Keratinocyte (primary cell): ENCODE data around the gene EME1. TPM values are rescaled to one million over a fixed set of nuclear protein-coding genes. Genes with fewer than 3 reads are reported as not detected.

Source experiments
- DNase-seq: peaks from one replicate; pipeline ENCODE4 v3.0.0-alpha.2; 2011; ENCODE audit warnings: low read depth, missing footprints, low spot score
- FAIRE-seq: peaks from 2 replicates; lab custom pipeline; 2011; peaks lifted over from hg19 to GRCh38; lab: Jason Lieb, UNC
- H2AFZ ChIP-seq: 2 replicates; pipeline ENCODE4 v1.6.0; 2012; ENCODE audit warnings: low read length, control low read depth, inconsistent platforms; ENCODE audit not compliant: control insufficient read depth
- H3K27ac ChIP-seq: 2 replicates; pipeline ENCODE4 v1.5.1; 2011; ENCODE audit warnings: low read length; ENCODE audit not compliant: control insufficient read depth, insufficient read depth
- H3K27me3 ChIP-seq: 3 replicates; pipeline ENCODE4 v1.6.0; 2011; ENCODE audit warnings: low read length; ENCODE audit not compliant: control insufficient read depth, insufficient read depth; ENCODE audit errors: extremely low read depth
- H3K36me3 ChIP-seq, 2 experiments: 2 replicates in 1 of 2; 3 replicates in 1 of 2; pipeline ENCODE4 v1.5.1; 2011; ENCODE audit warnings: low read length in 2 of 2, mild to moderate bottlenecking in 1 of 2; ENCODE audit not compliant: control insufficient read depth in 2 of 2, insufficient read depth in 2 of 2; ENCODE audit errors: extremely low read depth in 1 of 2
- H3K4me1 ChIP-seq: 3 replicates; pipeline ENCODE4 v1.5.1; 2011; ENCODE audit warnings: low read length; ENCODE audit not compliant: control insufficient read depth, insufficient read depth; ENCODE audit errors: extremely low read depth
- H3K4me2 ChIP-seq: 3 replicates; pipeline ENCODE4 v1.6.0; 2011; ENCODE audit warnings: low read depth, low read length; ENCODE audit not compliant: control insufficient read depth, insufficient read depth; ENCODE audit errors: extremely low read depth
- H3K4me3 ChIP-seq, 3 experiments: fragments of 200-600 bp in 1 of 3; sonication (generic) in 1 of 3; 2 replicates in 2 of 3; 3 replicates in 1 of 3; pipeline ENCODE4 v1.5.1; 2011 to 2016; ENCODE audit warnings: low read length in 3 of 3, mild to moderate bottlenecking in 3 of 3, control low read depth in 2 of 3, inconsistent platforms in 1 of 3, low read depth in 1 of 3, mixed read lengths in 1 of 3, mixed run types in 1 of 3, moderate library complexity in 1 of 3; ENCODE audit not compliant: control insufficient read depth in 2 of 3, insufficient read depth in 2 of 3; ENCODE audit errors: extremely low read depth in 1 of 3
- H3K79me2 ChIP-seq: 2 replicates; pipeline ENCODE4 v1.6.0; 2012; ENCODE audit warnings: low read length; ENCODE audit not compliant: control insufficient read depth, insufficient read depth
- H3K9ac ChIP-seq: 3 replicates; pipeline ENCODE4 v1.6.0; 2011; ENCODE audit warnings: low read length; ENCODE audit not compliant: control insufficient read depth, insufficient read depth; ENCODE audit errors: extremely low read depth
- H3K9me1 ChIP-seq: 3 replicates; pipeline ENCODE4 v1.6.0; 2011; ENCODE audit warnings: low read length; ENCODE audit not compliant: control insufficient read depth, insufficient read depth; ENCODE audit errors: extremely low read depth
- H3K9me3 ChIP-seq: 2 replicates; pipeline ENCODE4 v1.5.1; 2012; ENCODE audit warnings: low read depth, low read length; ENCODE audit not compliant: control insufficient read depth
- H4K20me1 ChIP-seq: 3 replicates; pipeline ENCODE4 v1.6.0; 2011; ENCODE audit warnings: low read length; ENCODE audit not compliant: control insufficient read depth, insufficient read depth; ENCODE audit errors: extremely low read depth
- CTCF ChIP-seq, 3 experiments: IDR thresholded peaks in 1 of 3; conservative IDR thresholded peaks in 1 of 3; optimal IDR thresholded peaks in 1 of 3; 2 replicates in 2 of 3; 3 replicates in 1 of 3; pipeline versions ENCODE3 to v1.5.1; 2011; ENCODE audit warnings: low read length in 3 of 3, mild to moderate bottlenecking in 3 of 3, moderate library complexity in 2 of 3, control low read depth in 1 of 3, inconsistent platforms in 1 of 3; ENCODE audit not compliant: insufficient read depth in 2 of 3; ENCODE audit errors: extremely low read depth in 1 of 3
- EZH2 ChIP-seq: IDR thresholded peaks from one replicate; pipeline ENCODE4 v1.6.1; 2012; ENCODE audit warnings: inconsistent platforms, mild to moderate bottlenecking, low read length, moderate library complexity
- dilution Hi-C: fragments of 300-500 bp; cut with MboI; formaldehyde crosslinking; loops from one replicate; pipeline ENCODE4 v1.7.0; 2020; ENCODE audit warnings: low sequenced_read_pairs; ENCODE audit not compliant: extremely low pct_ligation_motif_present
- polyA plus RNA-seq, 5 experiments: library from polyadenylated mRNA; depleted of rRNA in 3 of 5; stranded (reverse) in 3 of 5; stranded (forward) in 1 of 5; unstranded in 1 of 5; fragments of >200 nt; gene quantifications; 1 replicate in 1 of 5; 2 replicates in 3 of 5; 3 replicates in 1 of 5; pipeline versions ENCODE4 v1.2.1 to v1.2.3, GENCODE V29; 2011 to 2012; ENCODE audit warnings: missing spikeins in 2 of 5, low read depth in 1 of 5, low replicate concordance in 1 of 5

Gene EME1
- polyA plus RNA-seq, 1 donor (not counting 4 experiments of a cell fraction or from before 2014, with no cell fraction given): 4.7 TPM

GRCh38 chr17:50375858-50376538 lies 3.0 kb downstream of the EME1 start:
- no peak overlapping the region for H3K4me2 ChIP-seq
- FAIRE-seq (no peak), DNase-seq (no peak)
- no peaks in the 10 kb centered on the region for H4K20me1 ChIP-seq
- dilution Hi-C loops: no loop called here
- H2AFZ ChIP-seq: no peak overlapping the region
- H3K79me2 ChIP-seq: peaks cover 16% of the 10 kb centered on the region
- H3K27me3 ChIP-seq: no peaks in the 10 kb centered on the region
- H3K27ac ChIP-seq: no peak overlapping the region
- TF ChIP-seq CTCF (optimal IDR thresholded peaks at IDR 0.05 in 1 of 3, IDR thresholded peaks at IDR 0.05 in 1 of 3, conservative IDR thresholded peaks at IDR 0.05 in 1 of 3; ENCODE audit: extremely low read depth in 1 of 3, insufficient read depth in 2 of 3, low read length in 3 of 3) (no peak), EZH2 (no peak)
- H3K4me1 ChIP-seq: peaks cover 15% of the 10 kb centered on the region
- peaks cover 4 to 10% of the 10 kb centered on the region in 2 experiments for H3K36me3 ChIP-seq
- H3K9me1 ChIP-seq: no peaks in the 10 kb centered on the region
- H3K9ac ChIP-seq: no peak overlapping the region
- no peak overlapping the region for H3K4me3 ChIP-seq
- H3K9me3 ChIP-seq: no peaks in the 10 kb centered on the region

- Histone ChIP-seq H3K4me2 (no peak overlapping the region), H2AFZ (no peak overlapping the region), H3K27ac (no peak overlapping the region), H3K9me3 (no peaks in the 10 kb centered on the region), H4K20me1 (no peaks in the 10 kb centered on the region), H3K4me3 (no peak overlapping the region), H3K9ac (no peak overlapping the region), H3K4me1 (no peaks in the 10 kb centered on the region), H3K27me3 (no peaks in the 10 kb centered on the region), H3K79me2 (no peaks in the 10 kb centered on the region), H3K36me3 (peaks cover 25 to 31% of the 10 kb centered on the region in 2 experiments), H3K9me1 (no peaks in the 10 kb centered on the region)
- dilution Hi-C loops: no loop called here
- no peak for DNase-seq
- no peak for TF ChIP-seq EZH2
- TF ChIP-seq CTCF (optimal IDR thresholded peaks at IDR 0.05 in 1 of 3, IDR thresholded peaks at IDR 0.05 in 1 of 3, conservative IDR thresholded peaks at IDR 0.05 in 1 of 3; ENCODE audit: extremely low read depth in 1 of 3, insufficient read depth in 2 of 3, low read length in 3 of 3): no peak
- no peak for FAIRE-seq
Observed at GRCh38 chr17:50379351-50380132, 6.5 kb downstream of the EME1 start.
